DOHH2 (cell line): ENCODE measurements around the gene ARAP3.

Experiments used
- EZH2phosphoT487 ChIP-seq: fragments of 200-600 bp; sonication (generic); IDR thresholded peaks from 2 replicates; pipeline ENCODE4 v1.6.1; 2017; ENCODE audit warnings: borderline replicate concordance, mild to moderate bottlenecking, antibody characterized with exemption, low read length, moderate library complexity, mixed read lengths
- TF ChIP-seq, protein P1 (sequence below): fragments of 200-600 bp; sonication (generic); IDR thresholded peaks from one replicate; pipeline ENCODE4 v1.5.1; 2014; ENCODE audit warnings: antibody characterized with exemption, mild to moderate bottlenecking, low read depth, low read length; ENCODE audit not compliant: poor library complexity, severe bottlenecking

DNA sequence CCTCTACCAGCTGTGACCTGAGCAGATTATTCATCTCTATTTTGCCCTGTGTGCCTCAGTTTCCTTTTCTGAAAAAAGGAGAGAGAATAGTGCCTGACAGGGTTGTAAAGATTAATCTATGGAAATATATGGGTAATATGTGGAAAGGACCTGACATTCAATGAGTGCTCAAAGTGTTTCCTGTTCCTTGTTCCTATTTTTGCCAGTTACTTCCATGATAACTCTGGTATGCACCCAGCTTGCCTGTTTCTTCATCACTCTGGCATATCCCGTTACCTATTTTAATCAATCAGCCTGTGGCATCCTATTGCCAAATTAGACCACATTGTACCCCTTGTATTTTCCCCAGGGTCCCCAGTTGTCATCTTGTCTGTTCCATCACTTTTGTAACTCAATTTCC is 3.6 kb upstream of the ARAP3 start:
- TF ChIP-seq, protein P1, sequence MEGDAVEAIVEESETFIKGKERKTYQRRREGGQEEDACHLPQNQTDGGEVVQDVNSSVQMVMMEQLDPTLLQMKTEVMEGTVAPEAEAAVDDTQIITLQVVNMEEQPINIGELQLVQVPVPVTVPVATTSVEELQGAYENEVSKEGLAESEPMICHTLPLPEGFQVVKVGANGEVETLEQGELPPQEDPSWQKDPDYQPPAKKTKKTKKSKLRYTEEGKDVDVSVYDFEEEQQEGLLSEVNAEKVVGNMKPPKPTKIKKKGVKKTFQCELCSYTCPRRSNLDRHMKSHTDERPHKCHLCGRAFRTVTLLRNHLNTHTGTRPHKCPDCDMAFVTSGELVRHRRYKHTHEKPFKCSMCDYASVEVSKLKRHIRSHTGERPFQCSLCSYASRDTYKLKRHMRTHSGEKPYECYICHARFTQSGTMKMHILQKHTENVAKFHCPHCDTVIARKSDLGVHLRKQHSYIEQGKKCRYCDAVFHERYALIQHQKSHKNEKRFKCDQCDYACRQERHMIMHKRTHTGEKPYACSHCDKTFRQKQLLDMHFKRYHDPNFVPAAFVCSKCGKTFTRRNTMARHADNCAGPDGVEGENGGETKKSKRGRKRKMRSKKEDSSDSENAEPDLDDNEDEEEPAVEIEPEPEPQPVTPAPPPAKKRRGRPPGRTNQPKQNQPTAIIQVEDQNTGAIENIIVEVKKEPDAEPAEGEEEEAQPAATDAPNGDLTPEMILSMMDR = no peak
- TF ChIP-seq EZH2phosphoT487 = no peak
